K562 treated with DMSO at 1 percent for 48 hours (cell line): ENCODE data around the gene ADAD1. TPM values are rescaled to one million over a fixed set of nuclear protein-coding genes. Genes with fewer than 3 reads are reported as not detected.

Source experiments
- total RNA-seq: library from RNA; unstranded; fragments of 300-600 nt; gene quantifications from 2 replicates; pipeline ENCODE4 v1.2.3, GENCODE V29; 2022; ENCODE audit warnings: low replicate concordance; ENCODE audit errors: extremely low read depth

The ADAD1 gene
- not detected in 2 replicates for total RNA-seq

DNA sequence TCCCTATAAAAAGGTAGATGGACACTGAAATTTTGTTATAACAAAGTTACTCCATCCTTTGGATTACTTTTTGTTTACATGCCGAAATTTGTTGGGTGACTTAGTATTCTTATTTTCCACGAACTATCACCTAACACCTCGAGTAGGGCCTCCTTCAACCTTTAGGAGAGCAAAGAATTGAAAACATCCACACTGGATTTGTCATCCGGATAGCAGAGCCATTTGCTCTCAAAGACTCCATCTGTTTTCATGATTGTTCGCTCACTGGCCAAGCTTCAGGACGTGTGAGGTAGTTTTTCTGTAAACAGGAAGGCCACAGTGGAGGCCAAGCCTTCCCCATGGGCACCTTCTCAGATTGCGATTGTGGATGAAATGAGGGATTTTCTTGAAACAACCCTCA lies at the start of gene ADAD1:
Gene ADAD1 (plus strand): TSS at position 301 of the 400 bp plus-strand sequence. CDS start 1,059 bp downstream, outside the sequence.

DNA sequence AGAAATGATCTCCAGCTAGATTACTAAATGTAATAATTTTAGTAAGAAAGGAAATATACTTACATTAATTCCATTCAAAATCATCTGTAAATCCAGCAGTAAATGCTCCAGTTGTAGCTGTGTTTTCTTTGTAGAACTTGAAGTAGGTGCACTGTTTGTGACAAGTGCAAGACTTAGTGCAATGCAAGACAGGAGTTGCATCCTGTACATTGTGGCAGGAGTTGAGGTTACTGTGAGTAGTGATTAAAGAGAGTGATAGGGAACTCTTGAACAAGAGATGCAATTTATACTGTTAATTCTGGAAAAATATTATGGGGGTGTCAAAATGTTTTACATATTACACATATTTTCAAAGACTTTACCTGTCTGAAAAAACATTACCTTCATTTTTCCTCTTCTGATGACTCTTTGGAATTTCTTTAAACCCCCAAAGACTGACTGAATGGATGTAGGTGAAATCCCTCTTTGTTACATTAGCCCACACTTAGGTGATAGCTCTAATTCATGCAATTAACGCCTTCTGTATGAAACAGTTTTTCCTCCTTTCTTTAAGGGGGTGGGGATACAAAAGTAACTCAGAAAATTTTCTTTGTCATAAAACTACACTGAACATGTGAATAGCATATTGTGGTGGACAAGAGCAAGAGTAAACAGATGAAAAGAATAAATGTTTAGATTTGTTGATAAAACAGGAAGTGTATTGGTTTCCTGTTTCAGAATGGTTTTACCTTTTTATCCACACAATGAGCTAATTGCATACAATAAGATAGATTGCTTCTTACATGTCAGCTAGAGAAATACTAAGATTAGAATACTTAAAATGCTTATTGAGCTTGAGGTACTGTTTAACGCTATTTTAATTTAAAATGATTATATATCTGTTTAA lies 77.7 kb downstream of the ADAD1 start, which contains the start of gene IL2:
Gene IL2 (minus strand): TSS at position 495 of the 886 bp plus-strand sequence. CDS start 285 bp downstream, at position 210.

Other genes starting within 250 kb of the ADAD1 start
- not detected in 2 replicates for gene BLTP1, start 226.7 kb upstream of the ADAD1 start, total RNA-seq
- gene IL2, start 77.7 kb downstream of the ADAD1 start, total RNA-seq, result not detected in 2 replicates
- gene IL21, start 242.1 kb downstream of the ADAD1 start, total RNA-seq, result not detected in 2 replicates